HG03521 (cell line): ENCODE data around the gene EIF4E2.

Experiments used
- ATAC-seq: cut with Tn5 transposase; IDR thresholded peaks from one replicate; pipeline ENCODE4 v1.9.1; 2021; ENCODE audit warnings: mild to moderate bottlenecking, moderate library complexity; ENCODE audit not compliant: unreplicated experiment

The EIF4E2 gene

GRCh38 chr2:232592772-232593395 is 42.4 kb downstream of the EIF4E2 start:
- ATAC-seq, result no peak

- no peak for ATAC-seq
Measured at GRCh38 chr2:232593982-232594381, 43.5 kb downstream of the EIF4E2 start.

- no peak for ATAC-seq
Measured at GRCh38 chr2:232597362-232598079, 47.0 kb downstream of the EIF4E2 start.

GRCh38 chr2:232598293-232598692 is 47.8 kb downstream of the EIF4E2 start:
- ATAC-seq, result no peak

GRCh38 chr2:232600053-232600773 is 49.7 kb downstream of the EIF4E2 start:
- ATAC-seq, result no peak

- no peak for ATAC-seq
Measured at GRCh38 chr2:232603283-232603682, 52.8 kb downstream of the EIF4E2 start.

GRCh38 chr2:232604535-232604934 is 54.0 kb downstream of the EIF4E2 start:
- no peak for ATAC-seq

GRCh38 chr2:232607011-232607410 is 56.5 kb downstream of the EIF4E2 start:
- no peak for ATAC-seq

GRCh38 chr2:232609607-232610006 is 59.1 kb downstream of the EIF4E2 start:
- ATAC-seq, result no peak

GRCh38 chr2:232610081-232610480 is 59.6 kb downstream of the EIF4E2 start:
- ATAC-seq, result no peak

- ATAC-seq, result no peak
Measured at GRCh38 chr2:232611061-232611460, 60.6 kb downstream of the EIF4E2 start.

GRCh38 chr2:232611559-232612218 is 61.2 kb downstream of the EIF4E2 start:
- ATAC-seq, result no peak

GRCh38 chr2:232613538-232614134 is 63.1 kb downstream of the EIF4E2 start:
- no peak for ATAC-seq

- no peak for ATAC-seq
Measured at GRCh38 chr2:232615339-232615738, 64.8 kb downstream of the EIF4E2 start.
